ENCODE results near the gene PROCA1.
A peak's percentile ranks its signal among the peaks of the same experiment; 100 is the strongest.
"Not testable (repeated sequence)": the region's sequence is repeated elsewhere in the genome, so short reads cannot be mapped to it uniquely, and the experiment has no call there.

PROCA1 gene

GRCh38 chr17:28686296-28686695 lies 25.4 kb downstream of the PROCA1 start:
- no peak for FAIRE-seq

GRCh38 chr17:28685366-28685765 lies 26.3 kb downstream of the PROCA1 start:
- no peak for FAIRE-seq
- no peak for DNase-seq (ENCODE audit: insufficient read length, low spot score)

More at GRCh38 chr17:28686296-28686695, 25.4 kb downstream of the PROCA1 start:
- no peak for DNase-seq (ENCODE audit: insufficient read length, low spot score)

GRCh38 chr17:28684963-28685362 lies 26.7 kb downstream of the PROCA1 start:
- DNase-seq (ENCODE audit: insufficient read length, low spot score) (peak; percentile 45), FAIRE-seq (no peak)

- FAIRE-seq, result no peak
- DNase-seq (ENCODE audit: insufficient read length, low spot score), result no peak
These were observed 29.0 kb downstream of the PROCA1 start for GRCh38 chr17:28682655-28683054.

GRCh38 chr17:28675980-28676379 lies 35.7 kb downstream of the PROCA1 start:
- FAIRE-seq, result no peak
- no peak for DNase-seq (ENCODE audit: insufficient read length, low spot score)

GRCh38 chr17:28675490-28675889 lies 36.2 kb downstream of the PROCA1 start:
- FAIRE-seq (no peak), DNase-seq (ENCODE audit: insufficient read length, low spot score) (no peak)

- FAIRE-seq, result no peak
These were observed 41.8 kb downstream of the PROCA1 start for GRCh38 chr17:28669918-28670317.

GRCh38 chr17:28667870-28668269 lies 43.8 kb downstream of the PROCA1 start:
- FAIRE-seq, result no peak

More at GRCh38 chr17:28669918-28670317, 41.8 kb downstream of the PROCA1 start:
- DNase-seq (ENCODE audit: insufficient read length, low spot score), result no peak

GRCh38 chr17:28665994-28666393 lies 45.7 kb downstream of the PROCA1 start:
- FAIRE-seq (no peak), DNase-seq (ENCODE audit: insufficient read length, low spot score) (no peak)

More at GRCh38 chr17:28667870-28668269, 43.8 kb downstream of the PROCA1 start:
- DNase-seq (ENCODE audit: insufficient read length, low spot score), result no peak

GRCh38 chr17:28663723-28664122 lies 48.0 kb downstream of the PROCA1 start:
- no peak for FAIRE-seq

GRCh38 chr17:28662527-28662829 lies 49.2 kb downstream of the PROCA1 start:
- FAIRE-seq (no peak), DNase-seq (ENCODE audit: insufficient read length, low spot score) (no peak)

More at GRCh38 chr17:28663723-28664122, 48.0 kb downstream of the PROCA1 start:
- DNase-seq (ENCODE audit: insufficient read length, low spot score), result no peak

GRCh38 chr17:28661635-28662526 lies 49.8 kb downstream of the PROCA1 start, which contains the start of the genes SDF2 and SUPT6H:
Gene SDF2, minus strand, starts transcription at chr17:28661906. Its CDS starts 30 bp downstream, at chr17:28661876.
Gene SUPT6H, plus strand, starts transcription at chr17:28662205. Its CDS starts 11,197 bp downstream, at chr17:28673402.
- FAIRE-seq, result peak; percentile 94
- DNase-seq (ENCODE audit: insufficient read length, low spot score), result peak; percentile 96

GRCh38 chr17:28659497-28659881 lies 52.2 kb downstream of the PROCA1 start:
- DNase-seq (ENCODE audit: insufficient read length, low spot score); FAIRE-seq: not testable (repeated sequence)

- DNase-seq (ENCODE audit: insufficient read length, low spot score); FAIRE-seq: not testable (repeated sequence)
These were observed 52.8 kb downstream of the PROCA1 start for GRCh38 chr17:28658766-28659496.

- not testable (repeated sequence) for DNase-seq (ENCODE audit: insufficient read length, low spot score); FAIRE-seq
These were observed 53.3 kb downstream of the PROCA1 start for GRCh38 chr17:28658342-28658741.

GRCh38 chr17:28657756-28658155 lies 53.9 kb downstream of the PROCA1 start:
- no peak for FAIRE-seq
- DNase-seq (ENCODE audit: insufficient read length, low spot score), result no peak

GRCh38 chr17:28655160-28655559 lies 56.5 kb downstream of the PROCA1 start:
- FAIRE-seq (no peak), DNase-seq (ENCODE audit: insufficient read length, low spot score) (no peak)
